Retinal pigment epithelial cell (primary cell): ENCODE results near the gene HELZ2.
"Not testable (repeated sequence)": the region's sequence is repeated elsewhere in the genome, so short reads cannot be mapped to it uniquely, and the experiment has no call there.

ENCODE experiments used
- DNase-seq: peaks from one replicate; pipeline ENCODE4 v3.0.0-alpha.2; 2010; ENCODE audit warnings: low read depth
- H3K4me3 ChIP-seq: 2 replicates; pipeline ENCODE4 v1.5.1; 2011; ENCODE audit warnings: mild to moderate bottlenecking, low read length, control low read depth, moderate library complexity
- TF ChIP-seq, protein P1 (sequence below): conservative IDR thresholded peaks from 2 replicates; pipeline ENCODE4 v1.5.1; 2011; ENCODE audit warnings: low read depth, low read length, control low read depth, inconsistent platforms

Gene HELZ2

GRCh38 chr20:63618291-63618980 lies 44.4 kb upstream of the HELZ2 start:
- no peak overlapping the region for H3K4me3 ChIP-seq
- TF ChIP-seq, protein P1, sequence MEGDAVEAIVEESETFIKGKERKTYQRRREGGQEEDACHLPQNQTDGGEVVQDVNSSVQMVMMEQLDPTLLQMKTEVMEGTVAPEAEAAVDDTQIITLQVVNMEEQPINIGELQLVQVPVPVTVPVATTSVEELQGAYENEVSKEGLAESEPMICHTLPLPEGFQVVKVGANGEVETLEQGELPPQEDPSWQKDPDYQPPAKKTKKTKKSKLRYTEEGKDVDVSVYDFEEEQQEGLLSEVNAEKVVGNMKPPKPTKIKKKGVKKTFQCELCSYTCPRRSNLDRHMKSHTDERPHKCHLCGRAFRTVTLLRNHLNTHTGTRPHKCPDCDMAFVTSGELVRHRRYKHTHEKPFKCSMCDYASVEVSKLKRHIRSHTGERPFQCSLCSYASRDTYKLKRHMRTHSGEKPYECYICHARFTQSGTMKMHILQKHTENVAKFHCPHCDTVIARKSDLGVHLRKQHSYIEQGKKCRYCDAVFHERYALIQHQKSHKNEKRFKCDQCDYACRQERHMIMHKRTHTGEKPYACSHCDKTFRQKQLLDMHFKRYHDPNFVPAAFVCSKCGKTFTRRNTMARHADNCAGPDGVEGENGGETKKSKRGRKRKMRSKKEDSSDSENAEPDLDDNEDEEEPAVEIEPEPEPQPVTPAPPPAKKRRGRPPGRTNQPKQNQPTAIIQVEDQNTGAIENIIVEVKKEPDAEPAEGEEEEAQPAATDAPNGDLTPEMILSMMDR: no peak
- DNase-seq: no peak

GRCh38 chr20:63617876-63618265 lies 43.8 kb upstream of the HELZ2 start:
- no peak for DNase-seq
- TF ChIP-seq, protein P1: no peak
- H3K4me3 ChIP-seq: no peak overlapping the region

GRCh38 chr20:63617092-63617875 lies 43.2 kb upstream of the HELZ2 start:
- DNase-seq: no peak
- TF ChIP-seq, protein P1: no peak
- H3K4me3 ChIP-seq: no peak overlapping the region

GRCh38 chr20:63613863-63614594 lies 40.0 kb upstream of the HELZ2 start:
- not testable (repeated sequence) for DNase-seq, H3K4me3 ChIP-seq
- TF ChIP-seq, protein P1: peak; percentile 27

DNA sequence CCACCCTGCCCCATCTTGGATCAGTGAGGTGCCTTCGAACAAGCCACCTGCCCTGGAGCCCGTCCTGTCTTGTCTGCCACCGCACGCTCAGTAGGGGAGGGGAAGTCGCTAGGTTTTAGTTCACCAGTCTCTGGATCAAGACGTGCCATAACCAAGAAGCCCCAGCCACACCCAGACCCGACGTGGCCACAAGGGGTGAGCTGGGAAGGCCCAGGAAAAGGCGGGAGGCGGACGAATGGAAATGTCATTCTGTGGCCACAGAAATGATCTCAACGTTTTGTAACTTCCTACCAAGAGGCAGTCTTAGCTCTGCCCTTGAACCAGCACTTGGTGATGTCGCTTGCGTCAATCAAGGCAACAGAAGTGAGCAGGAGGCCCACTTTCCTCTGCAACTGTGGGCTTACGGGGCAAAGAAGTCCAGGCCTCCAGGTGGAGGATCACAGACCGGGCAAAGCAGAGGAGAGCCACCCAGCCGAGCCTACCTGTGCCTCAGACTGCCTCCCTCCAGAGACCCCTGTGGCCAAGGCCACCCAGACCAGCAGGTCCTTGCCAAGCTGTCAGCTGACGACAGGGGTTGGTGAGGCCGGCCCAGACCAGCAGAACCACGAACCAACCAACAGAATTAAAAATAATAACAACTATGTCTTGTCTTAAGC lies 38.4 kb upstream of the HELZ2 start:
- no peak for DNase-seq
- H3K4me3 ChIP-seq: no peak overlapping the region
- TF ChIP-seq, protein P1: no peak

- TF ChIP-seq, protein P1: no peak
- no peak overlapping the region for H3K4me3 ChIP-seq
- DNase-seq: no peak
Observed at GRCh38 chr20:63611646-63612045, 37.6 kb upstream of the HELZ2 start.
